ENCODE results near the gene PROZ. TPM values are rescaled to one million over a fixed set of nuclear protein-coding genes. Genes with fewer than 3 reads are reported as not detected.

The PROZ gene
- total and polyA plus RNA-seq, 2 donors (not counting 1 experiment from before 2014, with no cell fraction given): not detected

GRCh38 chr13:113115363-113116205 is 42.9 kb upstream of the PROZ start:
- Histone ChIP-seq H3K79me2 (ENCODE audit: control insufficient read depth, insufficient read depth, low read length) (no peaks in the 10 kb centered on the region), H3K36me3 (ENCODE audit: control insufficient read depth, insufficient read depth, low read length) (no peaks in the 10 kb centered on the region), H3K27ac (ENCODE audit: insufficient read depth, low read length) (no peak overlapping the region), H3K9me3 (ENCODE audit: control insufficient read depth, insufficient read depth, low read depth, low read length) (no peaks in the 10 kb centered on the region), H3K4me2 (ENCODE audit: extremely low read depth, insufficient read depth, low read length) (no peak overlapping the region), H3K4me1 (ENCODE audit: control insufficient read depth, extremely low read depth, insufficient read depth, low read length) (no peaks in the 10 kb centered on the region), H2AFZ (ENCODE audit: low read length) (no peak overlapping the region), H4K20me1 (ENCODE audit: control insufficient read depth, extremely low read depth, insufficient read depth, low read length) (no peaks in the 10 kb centered on the region), H3K9ac (ENCODE audit: insufficient read depth, low read length) (no peak overlapping the region), H3K4me3 (replicated peaks in 1 of 4; ENCODE audit: control extremely low read depth in 1 of 4, insufficient read depth in 1 of 4, low read depth in 3 of 4, low read length in 4 of 4) (no peak overlapping the region), H3K27me3 (ENCODE audit: control insufficient read depth, insufficient read depth, low read length) (peaks cover 8% of the 10 kb centered on the region)
- TF ChIP-seq EZH2 (IDR thresholded peaks at IDR 0.05; ENCODE audit: low read length, missing control alignments): no peak
- no peak for TF ChIP-seq CTCF (conservative IDR thresholded peaks at IDR 0.05 in 1 of 2, IDR thresholded peaks at IDR 0.05 in 1 of 2; ENCODE audit: low read depth in 1 of 2, low read length in 2 of 2)
- DNase-seq (ENCODE audit: low read depth in 2 of 2): no peak

- no peak for TF ChIP-seq CTCF (conservative IDR thresholded peaks at IDR 0.05 in 1 of 2, IDR thresholded peaks at IDR 0.05 in 1 of 2; ENCODE audit: low read depth in 1 of 2, low read length in 2 of 2)
- TF ChIP-seq EZH2 (IDR thresholded peaks at IDR 0.05; ENCODE audit: low read length, missing control alignments): no peak
- no peak for DNase-seq (ENCODE audit: low read depth in 2 of 2)
- no peak overlapping the region for H3K9ac ChIP-seq (ENCODE audit: insufficient read depth, low read length)
- no peak overlapping the region for H3K27ac ChIP-seq (ENCODE audit: insufficient read depth, low read length)
- no peak overlapping the region for H3K4me3 ChIP-seq (replicated peaks in 1 of 4; ENCODE audit: control extremely low read depth in 1 of 4, insufficient read depth in 1 of 4, low read depth in 3 of 4, low read length in 4 of 4)
- no peaks in the 10 kb centered on the region for H3K36me3 ChIP-seq (ENCODE audit: control insufficient read depth, insufficient read depth, low read length)
- H3K79me2 ChIP-seq (ENCODE audit: control insufficient read depth, insufficient read depth, low read length): no peaks in the 10 kb centered on the region
- H2AFZ ChIP-seq (ENCODE audit: low read length): no peak overlapping the region
- H3K4me2 ChIP-seq (ENCODE audit: extremely low read depth, insufficient read depth, low read length): no peak overlapping the region
- no peaks in the 10 kb centered on the region for H4K20me1 ChIP-seq (ENCODE audit: control insufficient read depth, extremely low read depth, insufficient read depth, low read length)
- H3K9me3 ChIP-seq (ENCODE audit: control insufficient read depth, insufficient read depth, low read depth, low read length): no peaks in the 10 kb centered on the region
- no peaks in the 10 kb centered on the region for H3K4me1 ChIP-seq (ENCODE audit: control insufficient read depth, extremely low read depth, insufficient read depth, low read length)
- H3K27me3 ChIP-seq (ENCODE audit: control insufficient read depth, insufficient read depth, low read length): peaks cover 2% of the 10 kb centered on the region
Measured at GRCh38 chr13:113116206-113116800, 42.1 kb upstream of the PROZ start.

- Histone ChIP-seq H4K20me1 (ENCODE audit: control insufficient read depth, extremely low read depth, insufficient read depth, low read length) (no peaks in the 10 kb centered on the region), H3K4me2 (ENCODE audit: extremely low read depth, insufficient read depth, low read length) (no peak overlapping the region), H3K4me1 (ENCODE audit: control insufficient read depth, extremely low read depth, insufficient read depth, low read length) (no peaks in the 10 kb centered on the region), H3K36me3 (ENCODE audit: control insufficient read depth, insufficient read depth, low read length) (no peaks in the 10 kb centered on the region), H3K27me3 (ENCODE audit: control insufficient read depth, insufficient read depth, low read length) (peaks cover 2% of the 10 kb centered on the region), H3K9ac (ENCODE audit: insufficient read depth, low read length) (no peak overlapping the region), H3K27ac (ENCODE audit: insufficient read depth, low read length) (no peak overlapping the region), H3K9me3 (ENCODE audit: control insufficient read depth, insufficient read depth, low read depth, low read length) (no peaks in the 10 kb centered on the region), H2AFZ (ENCODE audit: low read length) (no peak overlapping the region), H3K79me2 (ENCODE audit: control insufficient read depth, insufficient read depth, low read length) (no peaks in the 10 kb centered on the region), H3K4me3 (replicated peaks in 1 of 4; ENCODE audit: control extremely low read depth in 1 of 4, insufficient read depth in 1 of 4, low read depth in 3 of 4, low read length in 4 of 4) (no peak overlapping the region)
- DNase-seq (ENCODE audit: low read depth in 2 of 2): no peak
- no peak for TF ChIP-seq EZH2 (IDR thresholded peaks at IDR 0.05; ENCODE audit: low read length, missing control alignments)
- no peak for TF ChIP-seq CTCF (conservative IDR thresholded peaks at IDR 0.05 in 1 of 2, IDR thresholded peaks at IDR 0.05 in 1 of 2; ENCODE audit: low read depth in 1 of 2, low read length in 2 of 2)
Measured at GRCh38 chr13:113116871-113117271, 41.6 kb upstream of the PROZ start.
